HepG2 (cell line): ENCODE data around the gene KIAA0319L. TPM values are rescaled to one million over a fixed set of nuclear protein-coding genes. Genes with fewer than 3 reads are reported as not detected.

Source experiments
- ASH2L ChIP-seq: fragments of 300-600, 200-600 bp; sonication (generic); IDR thresholded peaks from 2 replicates; pipeline ENCODE4 v1.7.0; 2017; ENCODE audit warnings: low read depth, mild to moderate bottlenecking, moderate library complexity, mixed read lengths, low read length; ENCODE audit not compliant: insufficient read length
- FOXK2 ChIP-seq: fragments of 450-650 bp; IDR thresholded peaks from 2 replicates; pipeline ENCODE4 v1.6.1; 2016
- HNRNPH1 ChIP-seq: fragments of 200-400 bp; formaldehyde crosslinking; optimal IDR thresholded peaks from 2 replicates; pipeline ENCODE3; 2017; ENCODE audit warnings: mild to moderate bottlenecking, low read depth, low read length
- JUND ChIP-seq: sonication (generic); formaldehyde crosslinking; IDR thresholded peaks from 2 replicates; pipeline ENCODE4 v1.8.0; 2022; ENCODE audit warnings: mild to moderate bottlenecking, missing genetic modification reagents
- PCBP2 ChIP-seq: fragments of 200-400 bp; formaldehyde crosslinking; optimal IDR thresholded peaks from 2 replicates; pipeline ENCODE3; 2018; ENCODE audit warnings: low read length, low read depth; ENCODE audit not compliant: poor library complexity, severe bottlenecking
- RARG ChIP-seq: sonication (generic); formaldehyde crosslinking; IDR thresholded peaks from 2 replicates; pipeline ENCODE4 v1.4.0; 2020; ENCODE audit warnings: low read depth, mild to moderate bottlenecking, missing genetic modification reagents
- ZFP82 ChIP-seq: sonication (generic); formaldehyde crosslinking; IDR thresholded peaks from 2 replicates; pipeline ENCODE4 v1.5.1; 2020; ENCODE audit warnings: mild to moderate bottlenecking, missing genetic modification reagents, borderline replicate concordance
- ZNF138 ChIP-seq: sonication (generic); formaldehyde crosslinking; IDR thresholded peaks from 2 replicates; pipeline ENCODE4 v1.5.0; 2020; ENCODE audit warnings: mild to moderate bottlenecking, low read depth, missing genetic modification reagents
- ZNF20 ChIP-seq: sonication (generic); formaldehyde crosslinking; IDR thresholded peaks from 2 replicates; pipeline ENCODE4 v1.4.0; 2020; ENCODE audit warnings: mild to moderate bottlenecking, moderate library complexity, missing genetic modification reagents
- ZNF225 ChIP-seq: sonication (generic); formaldehyde crosslinking; IDR thresholded peaks from 2 replicates; pipeline ENCODE4 v1.4.0; 2020; ENCODE audit warnings: mild to moderate bottlenecking, missing genetic modification reagents
- ZNF34 ChIP-seq: sonication (generic); formaldehyde crosslinking; IDR thresholded peaks from 2 replicates; pipeline ENCODE4 v1.4.0; 2020; ENCODE audit warnings: mild to moderate bottlenecking, missing genetic modification reagents, borderline replicate concordance
- ZNF451 ChIP-seq: sonication (generic); formaldehyde crosslinking; IDR thresholded peaks from 2 replicates; pipeline ENCODE4 v1.5.0; 2020; ENCODE audit warnings: mild to moderate bottlenecking, missing genetic modification reagents
- ZNF790 ChIP-seq: sonication (generic); formaldehyde crosslinking; IDR thresholded peaks from 2 replicates; pipeline ENCODE4 v1.8.0; 2022; ENCODE audit warnings: missing genetic modification reagents, mild to moderate bottlenecking, borderline replicate concordance
- polyA plus RNA-seq, 8 experiments: library from polyadenylated mRNA; depleted of rRNA in 3 of 8; stranded (reverse) in 7 of 8; unstranded in 1 of 8; fragments of >200 nt; fragmentation: Illumina TruSeq in 4 of 8; extraction: Trizol in 4 of 8; gene quantifications; 2 replicates each; pipeline versions ENCODE4 v1.2.1 to v1.2.3, GENCODE V29; 2011 to 2016; ENCODE audit warnings: low read depth in 4 of 8, missing spikeins in 1 of 8, mixed read lengths in 1 of 8; ENCODE audit not compliant: insufficient read depth in 1 of 8
- total RNA-seq, 5 experiments: library from RNA; depleted of rRNA; stranded (reverse); fragments of >200 nt; fragmentation: Illumina TruSeq; extraction: Trizol; gene quantifications; 2 replicates each; pipeline ENCODE4 v1.2.3, GENCODE V29; 2016; ENCODE audit warnings: low read depth in 1 of 5
- TF ChIP-seq, protein P1 (sequence below): sonication (generic); formaldehyde crosslinking; IDR thresholded peaks from 2 replicates; pipeline ENCODE4 v1.5.0; 2020; ENCODE audit warnings: missing genetic modification reagents
- TF ChIP-seq, protein P2 (sequence below): sonication (generic); formaldehyde crosslinking; IDR thresholded peaks from 2 replicates; pipeline ENCODE4 v1.9.0; 2021; ENCODE audit warnings: missing genetic modification reagents, borderline replicate concordance
- TF ChIP-seq, protein P3 (sequence below): sonication (generic); formaldehyde crosslinking; IDR thresholded peaks from 2 replicates; pipeline ENCODE4 v1.5.0; 2020; ENCODE audit warnings: missing genetic modification reagents
- TF ChIP-seq, protein P4 (sequence below): sonication (generic); formaldehyde crosslinking; IDR thresholded peaks from 2 replicates; pipeline ENCODE4 v1.4.0; 2020; ENCODE audit warnings: mild to moderate bottlenecking, low read depth, missing genetic modification reagents
- TF ChIP-seq, protein P5 (sequence below): sonication (generic); formaldehyde crosslinking; IDR thresholded peaks from 2 replicates; pipeline ENCODE4 v1.4.0; 2020; ENCODE audit warnings: missing genetic modification reagents
- TF ChIP-seq, protein P6 (sequence below): sonication (generic); formaldehyde crosslinking; IDR thresholded peaks from 2 replicates; pipeline ENCODE4 v1.5.1; 2020; ENCODE audit warnings: mild to moderate bottlenecking, missing genetic modification reagents

Gene KIAA0319L
- total and polyA plus RNA-seq, 2 of the 13 experiments (the other 11 are each of a cell fraction or from before 2014, with no cell fraction given) = 33.4 to 82.6 TPM

DNA sequence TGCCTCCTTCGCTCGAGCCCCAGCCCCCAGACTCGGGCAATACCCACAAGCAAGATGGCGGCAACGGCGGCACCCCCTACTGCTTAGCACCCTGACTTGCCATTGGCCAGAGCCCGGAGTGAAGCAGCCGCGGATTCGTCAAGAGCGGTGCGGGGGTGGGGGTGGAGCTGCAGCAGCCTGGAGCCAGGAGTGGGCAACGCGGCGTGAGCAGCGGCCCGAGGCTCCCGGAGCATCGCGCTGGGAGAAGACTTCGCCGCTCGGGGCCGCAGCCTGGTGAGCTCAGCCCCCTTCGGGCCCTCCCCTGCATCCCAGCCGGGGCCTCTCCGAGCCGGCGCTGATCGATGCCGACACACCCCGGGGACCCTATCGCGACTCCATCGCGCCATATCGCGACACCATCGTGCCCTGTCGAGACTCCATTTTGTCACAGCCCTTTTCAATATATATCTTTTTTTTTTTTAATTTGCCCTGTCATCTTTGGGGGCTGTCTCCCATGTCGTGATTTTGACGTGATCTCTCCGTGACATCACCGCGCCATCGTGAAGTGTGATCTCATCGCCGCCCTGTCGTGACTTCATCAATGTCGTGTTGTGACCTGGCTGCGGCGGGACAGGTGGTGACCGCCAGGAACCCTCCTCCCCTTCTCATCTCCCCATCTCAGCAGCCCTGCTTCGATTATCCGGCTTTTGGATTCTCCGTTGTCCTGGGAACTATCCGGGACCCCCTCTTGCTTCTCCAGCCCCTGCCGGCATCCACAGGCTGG is 589 bp upstream of the KIAA0319L start, which contains the start of gene NCDN (continued):
- TF ChIP-seq ASH2L = peak; percentile 93
- TF ChIP-seq, protein P1, sequence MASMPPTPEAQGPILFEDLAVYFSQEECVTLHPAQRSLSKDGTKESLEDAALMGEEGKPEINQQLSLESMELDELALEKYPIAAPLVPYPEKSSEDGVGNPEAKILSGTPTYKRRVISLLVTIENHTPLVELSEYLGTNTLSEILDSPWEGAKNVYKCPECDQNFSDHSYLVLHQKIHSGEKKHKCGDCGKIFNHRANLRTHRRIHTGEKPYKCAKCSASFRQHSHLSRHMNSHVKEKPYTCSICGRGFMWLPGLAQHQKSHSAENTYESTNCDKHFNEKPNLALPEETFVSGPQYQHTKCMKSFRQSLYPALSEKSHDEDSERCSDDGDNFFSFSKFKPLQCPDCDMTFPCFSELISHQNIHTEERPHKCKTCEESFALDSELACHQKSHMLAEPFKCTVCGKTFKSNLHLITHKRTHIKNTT (CRISPR knock-in tag) = no peak
- no peak for TF ChIP-seq ZNF138 (CRISPR knock-in tag)
- TF ChIP-seq ZNF34 (CRISPR knock-in tag) = no peak
- no peak for TF ChIP-seq ZNF790 (CRISPR knock-in tag)
- TF ChIP-seq, protein P2, sequence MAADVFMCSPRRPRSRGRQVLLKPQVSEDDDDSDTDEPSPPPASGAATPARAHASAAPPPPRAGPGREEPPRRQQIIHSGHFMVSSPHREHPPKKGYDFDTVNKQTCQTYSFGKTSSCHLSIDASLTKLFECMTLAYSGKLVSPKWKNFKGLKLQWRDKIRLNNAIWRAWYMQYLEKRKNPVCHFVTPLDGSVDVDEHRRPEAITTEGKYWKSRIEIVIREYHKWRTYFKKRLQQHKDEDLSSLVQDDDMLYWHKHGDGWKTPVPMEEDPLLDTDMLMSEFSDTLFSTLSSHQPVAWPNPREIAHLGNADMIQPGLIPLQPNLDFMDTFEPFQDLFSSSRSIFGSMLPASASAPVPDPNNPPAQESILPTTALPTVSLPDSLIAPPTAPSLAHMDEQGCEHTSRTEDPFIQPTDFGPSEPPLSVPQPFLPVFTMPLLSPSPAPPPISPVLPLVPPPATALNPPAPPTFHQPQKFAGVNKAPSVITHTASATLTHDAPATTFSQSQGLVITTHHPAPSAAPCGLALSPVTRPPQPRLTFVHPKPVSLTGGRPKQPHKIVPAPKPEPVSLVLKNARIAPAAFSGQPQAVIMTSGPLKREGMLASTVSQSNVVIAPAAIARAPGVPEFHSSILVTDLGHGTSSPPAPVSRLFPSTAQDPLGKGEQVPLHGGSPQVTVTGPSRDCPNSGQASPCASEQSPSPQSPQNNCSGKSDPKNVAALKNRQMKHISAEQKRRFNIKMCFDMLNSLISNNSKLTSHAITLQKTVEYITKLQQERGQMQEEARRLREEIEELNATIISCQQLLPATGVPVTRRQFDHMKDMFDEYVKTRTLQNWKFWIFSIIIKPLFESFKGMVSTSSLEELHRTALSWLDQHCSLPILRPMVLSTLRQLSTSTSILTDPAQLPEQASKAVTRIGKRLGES = no peak
- no peak for TF ChIP-seq RARG
- TF ChIP-seq, protein P3, sequence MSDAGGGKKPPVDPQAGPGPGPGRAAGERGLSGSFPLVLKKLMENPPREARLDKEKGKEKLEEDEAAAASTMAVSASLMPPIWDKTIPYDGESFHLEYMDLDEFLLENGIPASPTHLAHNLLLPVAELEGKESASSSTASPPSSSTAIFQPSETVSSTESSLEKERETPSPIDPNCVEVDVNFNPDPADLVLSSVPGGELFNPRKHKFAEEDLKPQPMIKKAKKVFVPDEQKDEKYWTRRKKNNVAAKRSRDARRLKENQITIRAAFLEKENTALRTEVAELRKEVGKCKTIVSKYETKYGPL (CRISPR knock-in tag) = 0 out of 2 replicates have a peak, but pooled peaks have one; percentile 60
- TF ChIP-seq ZNF20 = no peak
- 0 out of 2 replicates have a peak, but pooled peaks have one; percentile 1 for TF ChIP-seq ZNF451
- TF ChIP-seq, protein P4, sequence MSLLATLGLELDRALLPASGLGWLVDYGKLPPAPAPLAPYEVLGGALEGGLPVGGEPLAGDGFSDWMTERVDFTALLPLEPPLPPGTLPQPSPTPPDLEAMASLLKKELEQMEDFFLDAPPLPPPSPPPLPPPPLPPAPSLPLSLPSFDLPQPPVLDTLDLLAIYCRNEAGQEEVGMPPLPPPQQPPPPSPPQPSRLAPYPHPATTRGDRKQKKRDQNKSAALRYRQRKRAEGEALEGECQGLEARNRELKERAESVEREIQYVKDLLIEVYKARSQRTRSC (CRISPR knock-in tag) = no peak
- TF ChIP-seq JUND = no peak
- no peak for TF ChIP-seq PCBP2
- TF ChIP-seq, protein P5, sequence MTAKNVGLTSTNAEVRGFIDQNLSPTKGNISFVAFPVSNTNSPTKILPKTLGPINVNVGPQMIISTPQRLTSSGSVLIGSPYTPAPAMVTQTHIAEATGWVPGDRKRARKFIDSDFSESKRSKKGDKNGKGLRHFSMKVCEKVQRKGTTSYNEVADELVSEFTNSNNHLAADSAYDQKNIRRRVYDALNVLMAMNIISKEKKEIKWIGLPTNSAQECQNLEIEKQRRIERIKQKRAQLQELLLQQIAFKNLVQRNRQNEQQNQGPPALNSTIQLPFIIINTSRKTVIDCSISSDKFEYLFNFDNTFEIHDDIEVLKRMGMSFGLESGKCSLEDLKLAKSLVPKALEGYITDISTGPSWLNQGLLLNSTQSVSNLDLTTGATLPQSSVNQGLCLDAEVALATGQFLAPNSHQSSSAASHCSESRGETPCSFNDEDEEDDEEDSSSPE (CRISPR knock-in tag) = peak; percentile 55
- TF ChIP-seq FOXK2 = no peak
- no peak; the same call in 1 of the 2 replicates for TF ChIP-seq ZNF225 (CRISPR knock-in tag)
- TF ChIP-seq, protein P6, sequence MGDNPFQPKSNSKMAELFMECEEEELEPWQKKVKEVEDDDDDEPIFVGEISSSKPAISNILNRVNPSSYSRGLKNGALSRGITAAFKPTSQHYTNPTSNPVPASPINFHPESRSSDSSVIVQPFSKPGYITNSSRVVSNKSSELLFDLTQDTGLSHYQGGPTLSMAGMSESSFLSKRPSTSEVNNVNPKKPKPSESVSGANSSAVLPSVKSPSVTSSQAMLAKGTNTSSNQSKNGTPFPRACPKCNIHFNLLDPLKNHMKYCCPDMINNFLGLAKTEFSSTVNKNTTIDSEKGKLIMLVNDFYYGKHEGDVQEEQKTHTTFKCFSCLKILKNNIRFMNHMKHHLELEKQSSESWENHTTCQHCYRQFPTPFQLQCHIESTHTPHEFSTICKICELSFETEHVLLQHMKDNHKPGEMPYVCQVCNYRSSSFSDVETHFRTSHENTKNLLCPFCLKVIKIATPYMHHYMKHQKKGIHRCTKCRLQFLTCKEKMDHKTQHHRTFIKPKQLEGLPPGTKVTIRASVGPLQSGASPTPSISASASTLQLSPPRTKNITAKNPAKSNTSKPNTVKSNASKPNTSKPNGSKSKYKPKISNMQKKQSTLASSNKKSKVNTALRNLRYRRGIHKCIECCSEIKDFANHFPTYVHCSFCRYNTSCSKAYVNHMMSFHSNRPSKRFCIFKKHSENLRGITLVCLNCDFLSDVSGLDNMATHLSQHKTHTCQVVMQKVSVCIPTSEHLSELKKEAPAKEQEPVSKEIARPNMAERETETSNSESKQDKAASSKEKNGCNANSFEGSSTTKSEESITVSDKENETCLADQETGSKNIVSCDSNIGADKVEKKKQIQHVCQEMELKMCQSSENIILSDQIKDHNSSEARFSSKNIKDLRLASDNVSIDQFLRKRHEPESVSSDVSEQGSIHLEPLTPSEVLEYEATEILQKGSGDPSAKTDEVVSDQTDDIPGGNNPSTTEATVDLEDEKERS (CRISPR knock-in tag) = peak; percentile 64; the same call in 1 of the 2 replicates
- no peak for TF ChIP-seq HNRNPH1
- TF ChIP-seq ZFP82 (CRISPR knock-in tag) = no peak
